SK-N-SH treated with all-trans-retinoic acid at 6 μM for 48 hours (cell line): ENCODE measurements around the gene ZNF770.

ENCODE experiments used
- ATAC-seq: fragments of 200-7000 bp; cut with Tn5 transposase; 3 replicates; pipeline ENCODE4 v1.9.1; 2020; ENCODE audit warnings: mild to moderate bottlenecking, moderate library complexity
- BACH2 ChIP-seq: fragments of 250-450 bp; sonication (Bioruptor Pico); IDR thresholded peaks from 2 replicates; pipeline ENCODE4 v1.9.0; 2021; ENCODE audit warnings: mild to moderate bottlenecking, borderline replicate concordance
- CREB5 ChIP-seq: fragments of 250-450 bp; sonication (Bioruptor Pico); IDR thresholded peaks from 2 replicates; pipeline ENCODE4 v1.5.1; 2020; ENCODE audit warnings: low read depth, mild to moderate bottlenecking, moderate library complexity
- CSRNP3 ChIP-seq: fragments of 250-450 bp; sonication (Bioruptor Pico); IDR thresholded peaks from 2 replicates; pipeline ENCODE4 v1.5.1; 2021; ENCODE audit warnings: mild to moderate bottlenecking, moderate library complexity
- ESRRG ChIP-seq: fragments of 250-450 bp; sonication (Bioruptor Pico); IDR thresholded peaks from 2 replicates; pipeline ENCODE4 v1.6.1; 2021; ENCODE audit warnings: mild to moderate bottlenecking
- GLIS3 ChIP-seq: fragments of 250-450 bp; sonication (Bioruptor Pico); IDR thresholded peaks from 2 replicates; pipeline ENCODE4 v1.5.0; 2020; ENCODE audit warnings: mild to moderate bottlenecking, moderate library complexity
- ISL1 ChIP-seq: fragments of 250-450 bp; sonication (Bioruptor Pico); IDR thresholded peaks from 2 replicates; pipeline ENCODE4 v2.1.2; 2022; ENCODE audit warnings: mild to moderate bottlenecking, moderate library complexity
- OSR1 ChIP-seq: fragments of 250-450 bp; sonication (Bioruptor Pico); IDR thresholded peaks from 2 replicates; pipeline ENCODE4 v1.8.0; 2022; ENCODE audit warnings: moderate library complexity, mild to moderate bottlenecking, inconsistent platforms
- PATZ1 ChIP-seq: fragments of 250-450 bp; sonication (Bioruptor Pico); IDR thresholded peaks from 2 replicates; pipeline ENCODE4 v1.8.0; 2020; ENCODE audit warnings: mild to moderate bottlenecking, moderate library complexity, borderline replicate concordance
- POU6F1 ChIP-seq: fragments of 250-450 bp; sonication (Bioruptor Pico); IDR thresholded peaks from 2 replicates; pipeline ENCODE4 v1.8.0; 2021; ENCODE audit warnings: low read depth, mild to moderate bottlenecking, moderate library complexity, borderline replicate concordance
- RARB ChIP-seq: fragments of 250-450 bp; sonication (Bioruptor Pico); IDR thresholded peaks from 2 replicates; pipeline ENCODE4 v1.8.0; 2021; ENCODE audit warnings: mild to moderate bottlenecking, moderate library complexity
- SNAI2 ChIP-seq: fragments of 250-450 bp; sonication (Bioruptor Pico); IDR thresholded peaks from 2 replicates; pipeline ENCODE4 v1.5.0; 2020; ENCODE audit warnings: mild to moderate bottlenecking, moderate library complexity
- TCF4 ChIP-seq: fragments of 250-450 bp; sonication (Bioruptor Pico); IDR thresholded peaks from 2 replicates; pipeline ENCODE4 v1.8.0; 2021; ENCODE audit warnings: mild to moderate bottlenecking, moderate library complexity, borderline replicate concordance
- TSHZ2 ChIP-seq: fragments of 250-450 bp; sonication (Bioruptor Pico); IDR thresholded peaks from 2 replicates; pipeline ENCODE4 v1.5.0; 2020; ENCODE audit warnings: mild to moderate bottlenecking, moderate library complexity
- ZC3H10 ChIP-seq: fragments of 250-450 bp; sonication (Bioruptor Pico); IDR thresholded peaks from 2 replicates; pipeline ENCODE4 v1.5.1; 2021; ENCODE audit warnings: mild to moderate bottlenecking, moderate library complexity
- ZFP30 ChIP-seq: fragments of 450-650 bp; formaldehyde crosslinking; IDR thresholded peaks from 2 replicates; pipeline ENCODE4 v1.5.0; 2022; ENCODE audit warnings: mild to moderate bottlenecking, moderate library complexity
- ZNF565 ChIP-seq: fragments of 450-650 bp; formaldehyde crosslinking; conservative IDR thresholded peaks from 2 replicates; pipeline ENCODE4 v1.5.0; 2020; ENCODE audit warnings: low read depth, mild to moderate bottlenecking, moderate library complexity
- ZNF70 ChIP-seq: fragments of 450-650 bp; formaldehyde crosslinking; IDR thresholded peaks from 2 replicates; pipeline ENCODE4 v1.5.0; 2020; ENCODE audit warnings: mild to moderate bottlenecking, moderate library complexity
- ZNF8 ChIP-seq: fragments of 450-650 bp; formaldehyde crosslinking; IDR thresholded peaks from 2 replicates; pipeline ENCODE4 v1.5.0; 2020; ENCODE audit warnings: mild to moderate bottlenecking, moderate library complexity

The ZNF770 gene

GRCh38 chr15:34993877-34994276 is 5.8 kb upstream of the ZNF770 start:
- no peak for ATAC-seq
- TF ChIP-seq CSRNP3 (CRISPR knock-in tag) (no peak), ESRRG (CRISPR knock-in tag) (no peak), ZFP30 (CRISPR knock-in tag) (no peak), POU6F1 (CRISPR knock-in tag) (no peak), PATZ1 (CRISPR knock-in tag) (no peak), GLIS3 (CRISPR knock-in tag) (no peak), OSR1 (no peak), RARB (CRISPR knock-in tag) (no peak), SNAI2 (CRISPR knock-in tag) (no peak), ZNF8 (CRISPR knock-in tag) (no peak), ISL1 (CRISPR knock-in tag) (no peak), TCF4 (CRISPR knock-in tag) (no peak), TSHZ2 (CRISPR knock-in tag) (no peak), ZNF565 (CRISPR knock-in tag) (no peak), CREB5 (CRISPR knock-in tag) (no peak), BACH2 (CRISPR knock-in tag) (no peak)

GRCh38 chr15:34993412-34993811 is 5.3 kb upstream of the ZNF770 start:
- TF ChIP-seq TSHZ2 (CRISPR knock-in tag), result no peak
- no peak for ATAC-seq

- peak; percentile 4; the same call in 1 of the 3 replicates for ATAC-seq
- TF ChIP-seq ZNF565 (CRISPR knock-in tag), result no peak
- TF ChIP-seq ZNF70 (CRISPR knock-in tag), result no peak
- no peak for TF ChIP-seq TCF4 (CRISPR knock-in tag)
- no peak for TF ChIP-seq CSRNP3 (CRISPR knock-in tag)
- TF ChIP-seq OSR1, result no peak
- no peak for TF ChIP-seq ISL1 (CRISPR knock-in tag)
- TF ChIP-seq ZC3H10 (CRISPR knock-in tag), result no peak
- no peak for TF ChIP-seq SNAI2 (CRISPR knock-in tag)
- TF ChIP-seq, all 23 proteins: peak for 0
Measured at GRCh38 chr15:34987609-34988026, 469 bp downstream of the ZNF770 start.
